Measurements from ENCODE around the gene PLIN4. TPM values are rescaled to one million over a fixed set of nuclear protein-coding genes. Genes with fewer than 3 reads are reported as not detected.

Gene PLIN4
- total RNA-seq, 4 donors from 2014 or later = 65.1 to 689 (median 138) TPM

- Histone ChIP-seq H3K27me3 (peaks cover 0 to 36% of the 10 kb centered on the region in 2 donors), H3K4me1 (peaks cover 0 to 14% (median 0%) of the 10 kb centered on the region in 4 donors), H3K36me3 (no peaks in the 10 kb centered on the region), H3K9me3 (no peaks in the 10 kb centered on the region), H3K27ac (no peak overlapping the region), H3K4me3 (no peak overlapping the region)
- WGBS, 2 donors = 35 to 59% methylated on average over 4 to 5 of the region's 8 CpGs
- no peak for DNase-seq (ENCODE audit: low spot score in 2 of 2)
- TF ChIP-seq POLR2A (IDR thresholded peaks at IDR 0.05) (no peak), EP300 (IDR thresholded peaks at IDR 0.05) (no peak), CTCF (IDR thresholded peaks at IDR 0.05) (no peak)
Observed at GRCh38 chr19:4516939-4517300, 1.4 kb downstream of the PLIN4 start.

GRCh38 chr19:4516199-4516938 is 1.9 kb downstream of the PLIN4 start:
- DNase-seq (ENCODE audit: low spot score in 2 of 2) = no peak
- 63 to 67% methylated on average over 9 to 14 of the region's 14 CpGs for WGBS, 2 donors
- Histone ChIP-seq H3K4me1 (peaks cover 0 to 14% (median 0%) of the 10 kb centered on the region in 4 donors), H3K27ac (no peak overlapping the region), H3K4me3 (no peak overlapping the region), H3K36me3 (no peaks in the 10 kb centered on the region), H3K27me3 (peaks cover 0 to 36% of the 10 kb centered on the region in 2 donors), H3K9me3 (no peaks in the 10 kb centered on the region)
- TF ChIP-seq CTCF (IDR thresholded peaks at IDR 0.05) (no peak), POLR2A (IDR thresholded peaks at IDR 0.05) (no peak), EP300 (IDR thresholded peaks at IDR 0.05) (no peak)

- Histone ChIP-seq H3K4me3 (no peak overlapping the region), H3K4me1 (peaks cover 0 to 14% (median 0%) of the 10 kb centered on the region in 4 donors), H3K27ac (no peak overlapping the region), H3K36me3 (no peaks in the 10 kb centered on the region), H3K27me3 (peaks cover 0 to 33% of the 10 kb centered on the region in 2 donors), H3K9me3 (no peaks in the 10 kb centered on the region)
- 90 to 92% methylated on average over 5 of the region's 5 CpGs for WGBS, 2 donors
- no peak for DNase-seq (ENCODE audit: low spot score in 2 of 2)
- no peak for TF ChIP-seq CTCF (IDR thresholded peaks at IDR 0.05)
- no peak for TF ChIP-seq POLR2A (IDR thresholded peaks at IDR 0.05)
- no peak for TF ChIP-seq EP300 (IDR thresholded peaks at IDR 0.05)
Observed at GRCh38 chr19:4515732-4516131, 2.6 kb downstream of the PLIN4 start.

- DNase-seq (ENCODE audit: low spot score in 2 of 2) = no peak
- 88% methylated on average over 10 to 15 of the region's 17 CpGs for WGBS, 2 donors
- peaks cover 0 to 2% (median 0%) of the 10 kb centered on the region in 4 donors for H3K4me1 ChIP-seq
- peaks cover 0 to 20% of the 10 kb centered on the region in 2 donors for H3K27me3 ChIP-seq
- no peaks in the 10 kb centered on the region for H3K9me3 ChIP-seq
- H3K36me3 ChIP-seq = no peaks in the 10 kb centered on the region
- TF ChIP-seq CTCF (IDR thresholded peaks at IDR 0.05) = no peak
- TF ChIP-seq POLR2A (IDR thresholded peaks at IDR 0.05) = no peak
- no peak for TF ChIP-seq EP300 (IDR thresholded peaks at IDR 0.05)
- no peak overlapping the region for H3K27ac ChIP-seq
- no peak overlapping the region for H3K4me3 ChIP-seq
Observed at GRCh38 chr19:4513248-4513647, 5.0 kb downstream of the PLIN4 start.

- no peaks in the 10 kb centered on the region for H3K36me3 ChIP-seq
- no peak for TF ChIP-seq POLR2A (IDR thresholded peaks at IDR 0.05)
- no peak for TF ChIP-seq CTCF (IDR thresholded peaks at IDR 0.05)
- TF ChIP-seq EP300 (IDR thresholded peaks at IDR 0.05) = no peak
- H3K27me3 ChIP-seq = peaks cover 0 to 9% of the 10 kb centered on the region in 2 donors
- no peaks in the 10 kb centered on the region for H3K9me3 ChIP-seq
- no peak overlapping the region for H3K27ac ChIP-seq
- H3K4me3 ChIP-seq = no peak overlapping the region
- 87 to 89% methylated on average over 17 of the region's 17 CpGs for WGBS, 2 donors
- no peaks in the 10 kb centered on the region for H3K4me1 ChIP-seq
- DNase-seq (ENCODE audit: low spot score in 2 of 2) = no peak
Observed at GRCh38 chr19:4512070-4512469, 6.2 kb downstream of the PLIN4 start.
